ENCODE measurements around the gene DZIP3.

Gene DZIP3

GRCh38 chr3:108565506-108565905 lies 24.0 kb upstream of the DZIP3 start:
- H3K36me3 Mint-ChIP-seq (ENCODE audit: insufficient read depth) = no peaks in the 10 kb centered on the region
- H3K27ac Mint-ChIP-seq = no peak overlapping the region
- ATAC-seq (replicated peaks) = no peak

GRCh38 chr3:108566599-108566998 lies 22.9 kb upstream of the DZIP3 start:
- H3K4me1 Mint-ChIP-seq (ENCODE audit: low read depth in 2 of 2) = peaks cover 0 to 2% of the 10 kb centered on the region in 2 donors
- H3K36me3 Mint-ChIP-seq (ENCODE audit: insufficient read depth) = no peaks in the 10 kb centered on the region
- H3K27ac Mint-ChIP-seq = peak overlapping the region in 1 of 2 donors; percentile 62
- ATAC-seq (replicated peaks) (no peak), DNase-seq (no peak)
- H3K4me3 Mint-ChIP-seq = no peak overlapping the region
- no peaks in the 10 kb centered on the region for H3K27me3 Mint-ChIP-seq
- no peaks in the 10 kb centered on the region for H3K9me3 Mint-ChIP-seq

More at GRCh38 chr3:108565506-108565905, 24.0 kb upstream of the DZIP3 start:
- H3K27me3 Mint-ChIP-seq = no peaks in the 10 kb centered on the region
- DNase-seq = no peak
- no peaks in the 10 kb centered on the region for H3K9me3 Mint-ChIP-seq
- peaks cover 0 to 2% of the 10 kb centered on the region in 2 donors for H3K4me1 Mint-ChIP-seq (ENCODE audit: low read depth in 2 of 2)
- H3K4me3 Mint-ChIP-seq = no peak overlapping the region

GRCh38 chr3:108569336-108569735 lies 20.2 kb upstream of the DZIP3 start:
- Mint-ChIP-seq H3K27me3 (no peaks in the 10 kb centered on the region), H3K9me3 (no peaks in the 10 kb centered on the region), H3K36me3 (ENCODE audit: insufficient read depth) (no peaks in the 10 kb centered on the region), H3K4me3 (no peak overlapping the region), H3K4me1 (ENCODE audit: low read depth in 2 of 2) (peaks cover 0 to 2% of the 10 kb centered on the region in 2 donors), H3K27ac (no peak overlapping the region)
- DNase-seq (no peak), ATAC-seq (replicated peaks) (no peak)

GRCh38 chr3:108578064-108578463 lies 11.5 kb upstream of the DZIP3 start:
- Mint-ChIP-seq H3K36me3 (ENCODE audit: insufficient read depth) (no peaks in the 10 kb centered on the region), H3K4me1 (ENCODE audit: low read depth in 2 of 2) (no peaks in the 10 kb centered on the region), H3K27me3 (no peaks in the 10 kb centered on the region), H3K9me3 (no peaks in the 10 kb centered on the region), H3K4me3 (no peak overlapping the region), H3K27ac (no peak overlapping the region)
- DNase-seq (no peak), ATAC-seq (replicated peaks) (no peak)

GRCh38 chr3:108588601-108589000 lies 921 bp upstream of the DZIP3 start:
- peaks cover 17 to 34% of the 10 kb centered on the region in 2 donors for H3K4me1 Mint-ChIP-seq (ENCODE audit: low read depth in 2 of 2)
- DNase-seq = no peak

GRCh38 chr3:108589998-108590323 lies 439 bp downstream of the DZIP3 start:
- no peaks in the 10 kb centered on the region for H3K9me3 Mint-ChIP-seq
- peaks cover 18% of the 10 kb centered on the region for H3K36me3 Mint-ChIP-seq (ENCODE audit: insufficient read depth)
- peak overlapping the region; percentile 95 to 97 for H3K4me3 Mint-ChIP-seq
- H3K27ac Mint-ChIP-seq = peak overlapping the region; percentile 99 to 100
- no peak for DNase-seq
- H3K27me3 Mint-ChIP-seq = no peaks in the 10 kb centered on the region
- no peak for ATAC-seq (replicated peaks)
- H3K4me1 Mint-ChIP-seq (ENCODE audit: low read depth in 2 of 2) = peaks cover 17 to 37% of the 10 kb centered on the region in 2 donors

More at GRCh38 chr3:108588601-108589000, 921 bp upstream of the DZIP3 start:
- H3K9me3 Mint-ChIP-seq = no peaks in the 10 kb centered on the region
- no peaks in the 10 kb centered on the region for H3K27me3 Mint-ChIP-seq
- H3K4me3 Mint-ChIP-seq = peak overlapping the region; percentile 95 to 97
- ATAC-seq (replicated peaks) = no peak
- peaks cover 18% of the 10 kb centered on the region for H3K36me3 Mint-ChIP-seq (ENCODE audit: insufficient read depth)
- peak overlapping the region; percentile 99 to 100 for H3K27ac Mint-ChIP-seq

GRCh38 chr3:108590460-108590859 lies 938 bp downstream of the DZIP3 start:
- Mint-ChIP-seq H3K27me3 (no peaks in the 10 kb centered on the region), H3K4me1 (ENCODE audit: low read depth in 2 of 2) (peaks cover 17 to 37% of the 10 kb centered on the region in 2 donors), H3K36me3 (ENCODE audit: insufficient read depth) (peaks cover 18% of the 10 kb centered on the region), H3K9me3 (no peaks in the 10 kb centered on the region), H3K4me3 (peak overlapping the region; percentile 95 to 97), H3K27ac (peak overlapping the region; percentile 99 to 100)
- no peak for DNase-seq
- no peak for ATAC-seq (replicated peaks)

- Mint-ChIP-seq H3K4me1 (ENCODE audit: low read depth in 2 of 2) (peaks cover 8 to 26% of the 10 kb centered on the region in 2 donors), H3K9me3 (no peaks in the 10 kb centered on the region), H3K27me3 (no peaks in the 10 kb centered on the region), H3K36me3 (ENCODE audit: insufficient read depth) (peaks cover 2% of the 10 kb centered on the region), H3K27ac (peak overlapping the region in 1 of 2 donors; percentile 17), H3K4me3 (no peak overlapping the region)
- ATAC-seq (replicated peaks) = no peak
- DNase-seq = no peak
These were observed 5.8 kb downstream of the DZIP3 start for GRCh38 chr3:108595321-108595720.

GRCh38 chr3:108598375-108598774 lies 8.9 kb downstream of the DZIP3 start:
- ATAC-seq (replicated peaks) (no peak), DNase-seq (no peak)
- peaks cover 9 to 32% of the 10 kb centered on the region in 2 donors for H3K4me1 Mint-ChIP-seq (ENCODE audit: low read depth in 2 of 2)
- no peak overlapping the region for H3K27ac Mint-ChIP-seq
- H3K27me3 Mint-ChIP-seq = no peaks in the 10 kb centered on the region
- H3K4me3 Mint-ChIP-seq = no peak overlapping the region
- peaks cover 2% of the 10 kb centered on the region for H3K36me3 Mint-ChIP-seq (ENCODE audit: insufficient read depth)
- no peaks in the 10 kb centered on the region for H3K9me3 Mint-ChIP-seq

- H3K9me3 Mint-ChIP-seq = no peaks in the 10 kb centered on the region
- DNase-seq (no peak), ATAC-seq (replicated peaks) (no peak)
- peaks cover 16 to 37% of the 10 kb centered on the region in 2 donors for H3K4me1 Mint-ChIP-seq (ENCODE audit: low read depth in 2 of 2)
- no peak overlapping the region for H3K4me3 Mint-ChIP-seq
- H3K36me3 Mint-ChIP-seq (ENCODE audit: insufficient read depth) = peaks cover 2% of the 10 kb centered on the region
- no peaks in the 10 kb centered on the region for H3K27me3 Mint-ChIP-seq
- no peak overlapping the region for H3K27ac Mint-ChIP-seq
These were observed 10.3 kb downstream of the DZIP3 start for GRCh38 chr3:108599677-108600409.

- Mint-ChIP-seq H3K36me3 (ENCODE audit: insufficient read depth) (peaks cover 2% of the 10 kb centered on the region), H3K27me3 (no peaks in the 10 kb centered on the region), H3K9me3 (no peaks in the 10 kb centered on the region), H3K4me1 (ENCODE audit: low read depth in 2 of 2) (peaks cover 24 to 47% of the 10 kb centered on the region in 2 donors), H3K27ac (peak overlapping the region; percentile 90 to 97), H3K4me3 (peak overlapping the region; percentile 60 to 73)
- DNase-seq (peak; percentile 25 to 49 (median 34)), ATAC-seq (replicated peaks) (peak; percentile 90)
These were observed 12.9 kb downstream of the DZIP3 start for GRCh38 chr3:108602249-108602934.

GRCh38 chr3:108602935-108603294 lies 13.4 kb downstream of the DZIP3 start:
- peak overlapping the region; percentile 60 to 73 for H3K4me3 Mint-ChIP-seq
- H3K4me1 Mint-ChIP-seq (ENCODE audit: low read depth in 2 of 2) = peaks cover 24 to 51% of the 10 kb centered on the region in 2 donors
- DNase-seq (no peak), ATAC-seq (replicated peaks) (no peak)
- H3K9me3 Mint-ChIP-seq = no peaks in the 10 kb centered on the region
- H3K27me3 Mint-ChIP-seq = no peaks in the 10 kb centered on the region
- H3K36me3 Mint-ChIP-seq (ENCODE audit: insufficient read depth) = peaks cover 2% of the 10 kb centered on the region
- H3K27ac Mint-ChIP-seq = peak overlapping the region; percentile 90 to 97

GRCh38 chr3:108603691-108604090 lies 14.2 kb downstream of the DZIP3 start:
- Mint-ChIP-seq H3K27me3 (no peaks in the 10 kb centered on the region), H3K36me3 (ENCODE audit: insufficient read depth) (peaks cover 4% of the 10 kb centered on the region), H3K4me1 (ENCODE audit: low read depth in 2 of 2) (peaks cover 24 to 46% of the 10 kb centered on the region in 2 donors), H3K4me3 (peak overlapping the region; percentile 60 to 73), H3K9me3 (no peaks in the 10 kb centered on the region), H3K27ac (peak overlapping the region; percentile 90 to 97)
- peak; percentile 52 for ATAC-seq (replicated peaks)
- DNase-seq = peak; percentile 16 to 36 (median 27)

GRCh38 chr3:108605028-108605427 lies 15.5 kb downstream of the DZIP3 start:
- peaks cover 24 to 46% of the 10 kb centered on the region in 2 donors for H3K4me1 Mint-ChIP-seq (ENCODE audit: low read depth in 2 of 2)
- H3K27me3 Mint-ChIP-seq = no peaks in the 10 kb centered on the region
- DNase-seq = no peak
- no peaks in the 10 kb centered on the region for H3K9me3 Mint-ChIP-seq
- no peak overlapping the region for H3K4me3 Mint-ChIP-seq
- H3K36me3 Mint-ChIP-seq (ENCODE audit: insufficient read depth) = peaks cover 5% of the 10 kb centered on the region
- no peak for ATAC-seq (replicated peaks)
- H3K27ac Mint-ChIP-seq = peak overlapping the region in 1 of 2 donors; percentile 35

Data from effector memory CD8-positive, alpha-beta T cell (primary cell).